MCF 10A (cell line): ENCODE data around the gene POLR2F. TPM values are rescaled to one million over a fixed set of nuclear protein-coding genes. Genes with fewer than 3 reads are reported as not detected.
A peak's percentile ranks its signal among the peaks of the same experiment; 100 is the strongest.

ENCODE experiments used
- BruUV-seq: library from RNA; stranded (reverse); fragments of 400-500 nt; replicated peaks from 2 replicates; lab custom pipeline; 2021; lab: Mats Ljungman, UMichigan
- CTCF ChIA-PET: fragments of 300-600 bp; sonication (Branson Sonifier 250); formaldehyde crosslinking; extraction: SDS; loops from one replicate; lab custom pipeline; 2021; ENCODE audit warnings: antibody characterized with exemption, inconsistent platforms; lab: Yijun Ruan, JAX
- POLR2A ChIA-PET: fragments of 300-600, 350-650 bp; sonication (Branson Sonifier 250); formaldehyde crosslinking; extraction: SDS; loops from one replicate; lab custom pipeline; 2020; ENCODE audit warnings: antibody characterized with exemption, inconsistent platforms; lab: Yijun Ruan, JAX
- DNase-seq: peaks from one replicate; pipeline ENCODE4 v3.0.0-alpha.2; 2018; ENCODE audit not compliant: unreplicated experiment
- H3K27ac Mint-ChIP-seq: one replicate; pipeline ENCODE4 v1.8.0; 2022; ENCODE audit warnings: mild to moderate bottlenecking, low read depth, mixed read lengths; ENCODE audit not compliant: unreplicated experiment
- H3K27me3 Mint-ChIP-seq: one replicate; pipeline ENCODE4 v1.8.0; 2022; ENCODE audit warnings: mixed read lengths; ENCODE audit not compliant: insufficient read depth, unreplicated experiment
- H3K36me3 Mint-ChIP-seq: one replicate; pipeline ENCODE4 v1.8.0; 2022; ENCODE audit warnings: mild to moderate bottlenecking, moderate library complexity, mixed read lengths; ENCODE audit not compliant: insufficient read depth, unreplicated experiment
- H3K4me1 Mint-ChIP-seq: one replicate; pipeline ENCODE4 v1.8.0; 2022; ENCODE audit warnings: mixed read lengths; ENCODE audit not compliant: insufficient read depth, unreplicated experiment
- H3K4me3 Mint-ChIP-seq: one replicate; pipeline ENCODE4 v1.8.0; 2022; ENCODE audit warnings: mild to moderate bottlenecking, moderate library complexity, mixed read lengths; ENCODE audit not compliant: unreplicated experiment
- H3K9me3 Mint-ChIP-seq: one replicate; pipeline ENCODE4 v1.8.0; 2022; ENCODE audit warnings: mixed read lengths; ENCODE audit not compliant: unreplicated experiment
- intact Hi-C: fragments of 100-400 bp; cut with micrococcal nuclease; formaldehyde crosslinking; loops from 2 replicates; pipeline ENCODE4 v1.14.1; 2022
- total RNA-seq: library from RNA; stranded (reverse); gene quantifications from 2 replicates; pipeline ENCODE4 v1.2.3, GENCODE V29; 2022
- TF ChIP-seq, protein P1 (sequence below): fragments of 200-600 bp; IDR thresholded peaks from one replicate; pipeline ENCODE4 v1.8.0; 2022; ENCODE audit warnings: antibody characterized with exemption, mild to moderate bottlenecking; ENCODE audit not compliant: unreplicated experiment

POLR2F gene
- total RNA-seq, 1 experiment from 2014 or later = 87.5 TPM

DNA sequence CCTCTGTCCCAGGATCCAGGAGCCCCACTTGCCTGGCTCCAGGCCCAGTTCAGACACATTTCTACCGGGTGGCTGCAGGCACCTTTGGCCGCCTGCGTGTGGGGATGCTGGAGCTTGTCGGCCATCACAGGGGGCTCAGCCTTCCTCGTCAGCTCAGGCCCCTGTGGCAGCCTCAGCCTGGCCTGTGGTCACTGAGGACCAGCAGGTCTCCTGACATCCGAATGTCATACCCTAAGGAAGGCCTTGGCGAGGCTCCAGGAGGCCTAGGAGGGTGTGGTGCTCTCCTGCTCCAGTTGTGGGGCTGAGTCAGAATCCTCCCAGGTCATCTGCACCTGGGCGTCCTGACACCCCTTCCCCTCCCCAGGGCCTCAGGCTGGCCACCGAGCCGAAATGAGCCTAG lies 45.7 kb downstream of the POLR2F start:
- peak overlapping the region; percentile 54 for H3K4me3 Mint-ChIP-seq
- CTCF ChIA-PET = interaction anchor here (1.2 kb wide), 2 partner anchors 53 to 57 kb away, joined by 3 read pairs; no protein-coding TSS in a partner anchor
- peak overlapping the region; percentile 70 for H3K27ac Mint-ChIP-seq
- H3K4me1 Mint-ChIP-seq = peaks cover 52% of the 10 kb centered on the region
- no peaks in the 10 kb centered on the region for H3K9me3 Mint-ChIP-seq
- no peaks in the 10 kb centered on the region for H3K27me3 Mint-ChIP-seq
- TF ChIP-seq, protein P1, sequence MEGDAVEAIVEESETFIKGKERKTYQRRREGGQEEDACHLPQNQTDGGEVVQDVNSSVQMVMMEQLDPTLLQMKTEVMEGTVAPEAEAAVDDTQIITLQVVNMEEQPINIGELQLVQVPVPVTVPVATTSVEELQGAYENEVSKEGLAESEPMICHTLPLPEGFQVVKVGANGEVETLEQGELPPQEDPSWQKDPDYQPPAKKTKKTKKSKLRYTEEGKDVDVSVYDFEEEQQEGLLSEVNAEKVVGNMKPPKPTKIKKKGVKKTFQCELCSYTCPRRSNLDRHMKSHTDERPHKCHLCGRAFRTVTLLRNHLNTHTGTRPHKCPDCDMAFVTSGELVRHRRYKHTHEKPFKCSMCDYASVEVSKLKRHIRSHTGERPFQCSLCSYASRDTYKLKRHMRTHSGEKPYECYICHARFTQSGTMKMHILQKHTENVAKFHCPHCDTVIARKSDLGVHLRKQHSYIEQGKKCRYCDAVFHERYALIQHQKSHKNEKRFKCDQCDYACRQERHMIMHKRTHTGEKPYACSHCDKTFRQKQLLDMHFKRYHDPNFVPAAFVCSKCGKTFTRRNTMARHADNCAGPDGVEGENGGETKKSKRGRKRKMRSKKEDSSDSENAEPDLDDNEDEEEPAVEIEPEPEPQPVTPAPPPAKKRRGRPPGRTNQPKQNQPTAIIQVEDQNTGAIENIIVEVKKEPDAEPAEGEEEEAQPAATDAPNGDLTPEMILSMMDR = no peak
- intact Hi-C loops = no loop called here
- no TSS peak for BruUV-seq
- peak; percentile 87 for DNase-seq
- POLR2A ChIA-PET = interaction anchor here (0.9 to 1.9 kb wide), 7 partner anchors 10 to 317 kb away, joined by 3 to 11 read pairs (median 3); partner anchors contain the start of gene MICALL1
- no peaks in the 10 kb centered on the region for H3K36me3 Mint-ChIP-seq

- peak; percentile 98 for DNase-seq
- TF ChIP-seq, protein P1 = no peak
- H3K27me3 Mint-ChIP-seq = no peaks in the 10 kb centered on the region
Measured at GRCh38 chr22:37999640-38000272, 46.3 kb downstream of the POLR2F start.

DNA sequence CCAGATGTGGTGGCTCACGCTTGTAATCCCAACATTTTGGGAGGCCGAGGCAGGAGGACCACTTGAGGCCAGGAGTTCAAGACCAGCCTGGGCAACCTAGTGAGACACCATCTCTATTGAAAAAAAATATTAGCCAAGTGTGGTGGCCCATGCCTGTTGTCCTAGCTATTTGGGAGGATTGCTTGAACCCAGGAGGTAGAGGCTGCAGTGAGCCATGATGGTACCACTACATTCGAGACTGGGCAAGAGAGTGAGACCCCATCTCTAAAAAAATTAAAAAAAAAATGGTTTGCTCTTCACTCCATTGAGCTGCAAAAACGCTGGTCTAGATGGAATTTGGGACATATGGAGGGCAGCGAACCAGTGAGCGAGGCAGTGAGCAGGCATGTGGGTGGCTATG lies 52.4 kb downstream of the POLR2F start:
- intact Hi-C loops = no loop called here
- H3K4me3 Mint-ChIP-seq = no peak overlapping the region
- H3K27ac Mint-ChIP-seq = no peak overlapping the region
- H3K36me3 Mint-ChIP-seq = no peaks in the 10 kb centered on the region
- ChIA-PET POLR2A (no interaction called here), CTCF (interaction anchor here (1.1 kb wide), 1 partner anchor 46 kb away, joined by 3 read pairs; no protein-coding TSS in a partner anchor)
- no TSS peak for BruUV-seq
- no peak for DNase-seq
- peaks cover 5% of the 10 kb centered on the region for H3K4me1 Mint-ChIP-seq
- TF ChIP-seq, protein P1 = no peak
- no peaks in the 10 kb centered on the region for H3K27me3 Mint-ChIP-seq
- no peaks in the 10 kb centered on the region for H3K9me3 Mint-ChIP-seq

More at GRCh38 chr22:37999640-38000272, 46.3 kb downstream of the POLR2F start:
- Mint-ChIP-seq H3K9me3 (no peaks in the 10 kb centered on the region), H3K27ac (peak overlapping the region; percentile 70), H3K4me3 (peak overlapping the region; percentile 54), H3K4me1 (peaks cover 52% of the 10 kb centered on the region), H3K36me3 (no peaks in the 10 kb centered on the region)
- no TSS peak for BruUV-seq
- intact Hi-C loops = no loop called here
- ChIA-PET CTCF (interaction anchor here (0.9 to 1.2 kb wide), 4 partner anchors 12 to 56 kb away, joined by 3 to 6 read pairs (median 4); no protein-coding TSS in a partner anchor), POLR2A (interaction anchor here (0.5 to 1.9 kb wide), 10 partner anchors 10 to 316 kb away, joined by 3 to 11 read pairs (median 4); partner anchors contain the start of gene MICALL1)

GRCh38 chr22:38006906-38007305 lies 53.4 kb downstream of the POLR2F start:
- no peaks in the 10 kb centered on the region for H3K9me3 Mint-ChIP-seq
- POLR2A ChIA-PET = no interaction called here
- CTCF ChIA-PET = interaction anchor here (0.7 to 1.1 kb wide), 2 partner anchors 45 to 47 kb away, joined by 3 read pairs; no protein-coding TSS in a partner anchor
- no peak overlapping the region for H3K27ac Mint-ChIP-seq
- BruUV-seq = no TSS peak
- intact Hi-C loops = no loop called here
- no peaks in the 10 kb centered on the region for H3K27me3 Mint-ChIP-seq
- H3K4me1 Mint-ChIP-seq = no peaks in the 10 kb centered on the region
- no peak for DNase-seq
- H3K4me3 Mint-ChIP-seq = no peak overlapping the region
- H3K36me3 Mint-ChIP-seq = no peaks in the 10 kb centered on the region
- TF ChIP-seq, protein P1 = no peak
